ENCODE results near the gene LAMA4. TPM values are rescaled to one million over a fixed set of nuclear protein-coding genes. Genes with fewer than 3 reads are reported as not detected.

Gene LAMA4
- total and polyA plus RNA-seq, 2 of the 13 experiments (the other 11 are each of a cell fraction or from before 2014, with no cell fraction given) = not detected

DNA sequence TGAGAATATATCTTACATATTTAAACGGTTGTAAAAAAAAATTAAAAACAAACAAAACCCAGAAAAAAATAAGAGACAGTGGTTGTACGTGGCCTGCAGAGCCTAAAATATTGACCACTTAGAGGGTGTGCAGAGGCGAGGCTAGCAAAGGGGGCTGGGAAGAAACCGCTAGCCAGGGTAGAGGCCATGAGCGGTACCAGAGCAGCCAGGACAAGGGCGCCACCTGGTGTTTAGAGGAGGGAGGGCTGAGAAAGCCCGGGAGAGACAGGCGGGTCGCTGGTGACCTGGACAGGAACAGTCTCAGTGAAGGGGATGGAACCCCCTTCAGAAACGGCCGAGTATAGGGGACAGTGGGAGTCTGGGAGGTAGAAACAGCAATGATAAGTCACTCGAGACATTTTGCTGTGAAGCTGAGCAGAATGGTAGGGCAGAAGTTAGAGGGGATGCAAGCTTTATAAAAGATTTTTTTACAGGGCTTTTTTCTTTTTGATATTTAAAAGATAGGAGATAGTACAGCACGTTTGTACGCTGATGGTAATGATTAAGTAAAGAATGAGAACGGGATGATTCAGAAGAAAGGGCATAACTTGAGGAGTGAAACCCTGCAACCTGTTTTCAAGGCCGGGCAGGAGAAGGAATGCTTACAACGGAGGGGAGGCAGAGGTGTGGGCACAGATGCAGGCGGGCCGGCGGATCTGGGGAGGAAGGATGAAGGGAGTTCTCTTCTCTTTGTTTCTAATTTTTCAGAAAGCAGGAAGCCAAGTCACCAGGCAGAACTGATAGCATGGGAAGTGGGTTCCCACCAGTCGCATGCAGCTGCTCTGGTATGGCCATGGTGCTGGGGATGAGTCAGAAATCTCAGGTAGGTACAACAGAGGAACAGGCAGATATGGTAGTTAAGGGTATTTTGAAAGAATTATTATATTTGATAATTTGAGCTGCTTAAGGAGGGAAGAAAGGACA lies 90.8 kb downstream of the LAMA4 start (continued):
- TF ChIP-seq STAG1 (CRISPR knock-in tag; IDR thresholded peaks at IDR 0.05) (peak; percentile 87), ZNF703 (CRISPR knock-in tag; IDR thresholded peaks at IDR 0.05; ENCODE audit: borderline replicate concordance) (0 out of 2 replicates have a peak, but pooled peaks have one; percentile 26), HNRNPLL (IDR thresholded peaks at IDR 0.05; ENCODE audit: low read depth, low read length, poor library complexity, severe bottlenecking) (peak; percentile 30), ZNF556 (CRISPR knock-in tag; IDR thresholded peaks at IDR 0.05; ENCODE audit: borderline replicate concordance) (0 out of 2 replicates have a peak, but pooled peaks have one; percentile 37), HIVEP1 (CRISPR knock-in tag; IDR thresholded peaks at IDR 0.05) (no peak), MEIS2 (CRISPR knock-in tag; IDR thresholded peaks at IDR 0.05) (0 out of 2 replicates have a peak, but pooled peaks have one; percentile 24), NRL (CRISPR knock-in tag; IDR thresholded peaks at IDR 0.05; ENCODE audit: borderline replicate concordance) (0 out of 2 replicates have a peak, but pooled peaks have one; percentile 34), FOSL2 (CRISPR knock-in tag; IDR thresholded peaks at IDR 0.05) (0 out of 2 replicates have a peak, but pooled peaks have one; percentile 17), LCORL (IDR thresholded peaks at IDR 0.05) (no peak), LCORL (CRISPR knock-in tag; IDR thresholded peaks at IDR 0.05) (0 out of 2 replicates have a peak, but pooled peaks have one; percentile 31), RXRB (CRISPR knock-in tag; IDR thresholded peaks at IDR 0.05; ENCODE audit: borderline replicate concordance) (0 out of 2 replicates have a peak, but pooled peaks have one; percentile 20), BHLHE40 (IDR thresholded peaks at IDR 0.05; ENCODE audit: low read length) (0 out of 2 replicates have a peak, but pooled peaks have one; percentile 18), ZNF232 (CRISPR knock-in tag; IDR thresholded peaks at IDR 0.05; ENCODE audit: borderline replicate concordance) (no peak), TFDP2 (CRISPR knock-in tag; IDR thresholded peaks at IDR 0.05) (0 out of 2 replicates have a peak, but pooled peaks have one; percentile 22)
- TF ChIP-seq, protein P1, sequence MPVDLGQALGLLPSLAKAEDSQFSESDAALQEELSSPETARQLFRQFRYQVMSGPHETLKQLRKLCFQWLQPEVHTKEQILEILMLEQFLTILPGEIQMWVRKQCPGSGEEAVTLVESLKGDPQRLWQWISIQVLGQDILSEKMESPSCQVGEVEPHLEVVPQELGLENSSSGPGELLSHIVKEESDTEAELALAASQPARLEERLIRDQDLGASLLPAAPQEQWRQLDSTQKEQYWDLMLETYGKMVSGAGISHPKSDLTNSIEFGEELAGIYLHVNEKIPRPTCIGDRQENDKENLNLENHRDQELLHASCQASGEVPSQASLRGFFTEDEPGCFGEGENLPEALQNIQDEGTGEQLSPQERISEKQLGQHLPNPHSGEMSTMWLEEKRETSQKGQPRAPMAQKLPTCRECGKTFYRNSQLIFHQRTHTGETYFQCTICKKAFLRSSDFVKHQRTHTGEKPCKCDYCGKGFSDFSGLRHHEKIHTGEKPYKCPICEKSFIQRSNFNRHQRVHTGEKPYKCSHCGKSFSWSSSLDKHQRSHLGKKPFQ (CRISPR knock-in tag; IDR thresholded peaks at IDR 0.05; ENCODE audit: insufficient replicate concordance) = no peak
- TF ChIP-seq, protein P2, sequence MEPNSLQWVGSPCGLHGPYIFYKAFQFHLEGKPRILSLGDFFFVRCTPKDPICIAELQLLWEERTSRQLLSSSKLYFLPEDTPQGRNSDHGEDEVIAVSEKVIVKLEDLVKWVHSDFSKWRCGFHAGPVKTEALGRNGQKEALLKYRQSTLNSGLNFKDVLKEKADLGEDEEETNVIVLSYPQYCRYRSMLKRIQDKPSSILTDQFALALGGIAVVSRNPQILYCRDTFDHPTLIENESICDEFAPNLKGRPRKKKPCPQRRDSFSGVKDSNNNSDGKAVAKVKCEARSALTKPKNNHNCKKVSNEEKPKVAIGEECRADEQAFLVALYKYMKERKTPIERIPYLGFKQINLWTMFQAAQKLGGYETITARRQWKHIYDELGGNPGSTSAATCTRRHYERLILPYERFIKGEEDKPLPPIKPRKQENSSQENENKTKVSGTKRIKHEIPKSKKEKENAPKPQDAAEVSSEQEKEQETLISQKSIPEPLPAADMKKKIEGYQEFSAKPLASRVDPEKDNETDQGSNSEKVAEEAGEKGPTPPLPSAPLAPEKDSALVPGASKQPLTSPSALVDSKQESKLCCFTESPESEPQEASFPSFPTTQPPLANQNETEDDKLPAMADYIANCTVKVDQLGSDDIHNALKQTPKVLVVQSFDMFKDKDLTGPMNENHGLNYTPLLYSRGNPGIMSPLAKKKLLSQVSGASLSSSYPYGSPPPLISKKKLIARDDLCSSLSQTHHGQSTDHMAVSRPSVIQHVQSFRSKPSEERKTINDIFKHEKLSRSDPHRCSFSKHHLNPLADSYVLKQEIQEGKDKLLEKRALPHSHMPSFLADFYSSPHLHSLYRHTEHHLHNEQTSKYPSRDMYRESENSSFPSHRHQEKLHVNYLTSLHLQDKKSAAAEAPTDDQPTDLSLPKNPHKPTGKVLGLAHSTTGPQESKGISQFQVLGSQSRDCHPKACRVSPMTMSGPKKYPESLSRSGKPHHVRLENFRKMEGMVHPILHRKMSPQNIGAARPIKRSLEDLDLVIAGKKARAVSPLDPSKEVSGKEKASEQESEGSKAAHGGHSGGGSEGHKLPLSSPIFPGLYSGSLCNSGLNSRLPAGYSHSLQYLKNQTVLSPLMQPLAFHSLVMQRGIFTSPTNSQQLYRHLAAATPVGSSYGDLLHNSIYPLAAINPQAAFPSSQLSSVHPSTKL (CRISPR knock-in tag; IDR thresholded peaks at IDR 0.05) = peak; percentile 30; the same call in 1 of the 2 replicates
- TF ChIP-seq, protein P3, sequence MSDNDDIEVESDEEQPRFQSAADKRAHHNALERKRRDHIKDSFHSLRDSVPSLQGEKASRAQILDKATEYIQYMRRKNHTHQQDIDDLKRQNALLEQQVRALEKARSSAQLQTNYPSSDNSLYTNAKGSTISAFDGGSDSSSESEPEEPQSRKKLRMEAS (IDR thresholded peaks at IDR 0.05) = 0 out of 2 replicates have a peak, but pooled peaks have one; percentile 24
- TF ChIP-seq, protein P4, sequence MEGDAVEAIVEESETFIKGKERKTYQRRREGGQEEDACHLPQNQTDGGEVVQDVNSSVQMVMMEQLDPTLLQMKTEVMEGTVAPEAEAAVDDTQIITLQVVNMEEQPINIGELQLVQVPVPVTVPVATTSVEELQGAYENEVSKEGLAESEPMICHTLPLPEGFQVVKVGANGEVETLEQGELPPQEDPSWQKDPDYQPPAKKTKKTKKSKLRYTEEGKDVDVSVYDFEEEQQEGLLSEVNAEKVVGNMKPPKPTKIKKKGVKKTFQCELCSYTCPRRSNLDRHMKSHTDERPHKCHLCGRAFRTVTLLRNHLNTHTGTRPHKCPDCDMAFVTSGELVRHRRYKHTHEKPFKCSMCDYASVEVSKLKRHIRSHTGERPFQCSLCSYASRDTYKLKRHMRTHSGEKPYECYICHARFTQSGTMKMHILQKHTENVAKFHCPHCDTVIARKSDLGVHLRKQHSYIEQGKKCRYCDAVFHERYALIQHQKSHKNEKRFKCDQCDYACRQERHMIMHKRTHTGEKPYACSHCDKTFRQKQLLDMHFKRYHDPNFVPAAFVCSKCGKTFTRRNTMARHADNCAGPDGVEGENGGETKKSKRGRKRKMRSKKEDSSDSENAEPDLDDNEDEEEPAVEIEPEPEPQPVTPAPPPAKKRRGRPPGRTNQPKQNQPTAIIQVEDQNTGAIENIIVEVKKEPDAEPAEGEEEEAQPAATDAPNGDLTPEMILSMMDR (CRISPR knock-in tag; IDR thresholded peaks at IDR 0.05) = peak; percentile 95
